Epithelial cell of prostate (primary cell): ENCODE data around the gene VASN.
"Not testable (repeated sequence)": the region's sequence is repeated elsewhere in the genome, so short reads cannot be mapped to it uniquely, and the experiment has no call there.

Source experiments
- DNase-seq: peaks from one replicate; pipeline ENCODE4 v3.0.0-alpha.2; 2011; ENCODE audit warnings: low read depth, low spot score
- H3K27ac ChIP-seq: fragments of 450-650 bp; 2 replicates; pipeline ENCODE4 v1.5.1; 2017; ENCODE audit warnings: mild to moderate bottlenecking

Gene VASN

GRCh38 chr16:4371357-4372000, at the start of gene VASN:
Gene VASN, plus strand, starts transcription at chr16:4371848. Its CDS starts 9,030 bp downstream, at chr16:4380878.
- no peak for DNase-seq
- H3K27ac ChIP-seq = peak within 1 kb of the TSS; percentile 82

- peak overlapping the region; percentile 54 for H3K27ac ChIP-seq
- DNase-seq = no peak
These were observed 49.3 kb upstream of the VASN start for GRCh38 chr16:4322121-4323052.

- DNase-seq = no peak
- H3K27ac ChIP-seq = peak overlapping the region; percentile 54
These were observed 48.4 kb upstream of the VASN start for GRCh38 chr16:4323071-4323844.

DNA sequence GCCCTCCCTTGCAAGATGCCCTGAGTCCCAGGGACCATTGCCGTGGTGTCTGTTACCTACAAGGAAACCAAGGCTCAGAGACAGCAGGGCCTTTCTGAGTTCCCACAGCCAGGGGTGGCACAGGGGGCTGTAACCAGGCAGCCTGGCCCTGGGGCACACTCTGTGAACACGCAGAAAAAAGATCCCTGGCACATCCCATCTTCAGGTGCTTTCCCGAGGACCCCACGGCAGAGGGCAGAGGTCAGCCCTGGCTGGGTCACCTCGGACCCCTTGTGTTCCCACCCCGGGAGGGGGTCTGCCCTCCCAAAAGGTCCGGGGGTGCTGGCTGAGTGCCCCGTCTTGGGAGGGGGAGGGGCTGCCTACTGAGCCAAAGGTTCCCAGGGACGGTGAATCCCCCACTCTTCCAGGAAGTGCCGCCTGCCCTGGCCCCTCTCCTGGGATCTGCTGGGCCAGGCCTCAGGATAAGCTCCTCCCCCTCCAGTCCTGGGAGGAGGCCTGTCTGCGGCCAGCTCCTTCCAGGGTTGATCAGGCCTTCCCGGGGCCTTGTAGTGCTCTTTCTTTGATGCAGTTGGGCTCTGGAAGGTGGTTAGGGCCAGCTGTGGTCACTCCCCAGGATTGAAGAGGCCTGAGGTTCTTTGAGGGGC, 47.7 kb upstream of the VASN start:
- H3K27ac ChIP-seq = peak overlapping the region; percentile 54
- DNase-seq = no peak

- DNase-seq = no peak
- no peak overlapping the region for H3K27ac ChIP-seq
These were observed 47.0 kb upstream of the VASN start for GRCh38 chr16:4324492-4325252.

GRCh38 chr16:4325253-4325758, 46.3 kb upstream of the VASN start:
- DNase-seq = no peak
- H3K27ac ChIP-seq = no peak overlapping the region

GRCh38 chr16:4327386-4328045, 44.1 kb upstream of the VASN start:
- DNase-seq = no peak
- H3K27ac ChIP-seq = no peak overlapping the region

- H3K27ac ChIP-seq = no peak overlapping the region
- DNase-seq = no peak
These were observed 43.4 kb upstream of the VASN start for GRCh38 chr16:4328046-4328781.

GRCh38 chr16:4328782-4329775, 42.6 kb upstream of the VASN start:
- H3K27ac ChIP-seq = no peak overlapping the region
- no peak for DNase-seq

- DNase-seq = no peak
- no peak overlapping the region for H3K27ac ChIP-seq
These were observed 41.3 kb upstream of the VASN start for GRCh38 chr16:4330277-4330874.

- no peak for DNase-seq
- no peak overlapping the region for H3K27ac ChIP-seq
These were observed 39.6 kb upstream of the VASN start for GRCh38 chr16:4332083-4332482.

GRCh38 chr16:4332623-4333307, 38.9 kb upstream of the VASN start:
- no peak overlapping the region for H3K27ac ChIP-seq
- DNase-seq = no peak

- H3K27ac ChIP-seq = no peak overlapping the region
- no peak for DNase-seq
These were observed 38.4 kb upstream of the VASN start for GRCh38 chr16:4333308-4333638.

- DNase-seq, H3K27ac ChIP-seq: not testable (repeated sequence)
These were observed 37.9 kb upstream of the VASN start for GRCh38 chr16:4333714-4334113.

DNA sequence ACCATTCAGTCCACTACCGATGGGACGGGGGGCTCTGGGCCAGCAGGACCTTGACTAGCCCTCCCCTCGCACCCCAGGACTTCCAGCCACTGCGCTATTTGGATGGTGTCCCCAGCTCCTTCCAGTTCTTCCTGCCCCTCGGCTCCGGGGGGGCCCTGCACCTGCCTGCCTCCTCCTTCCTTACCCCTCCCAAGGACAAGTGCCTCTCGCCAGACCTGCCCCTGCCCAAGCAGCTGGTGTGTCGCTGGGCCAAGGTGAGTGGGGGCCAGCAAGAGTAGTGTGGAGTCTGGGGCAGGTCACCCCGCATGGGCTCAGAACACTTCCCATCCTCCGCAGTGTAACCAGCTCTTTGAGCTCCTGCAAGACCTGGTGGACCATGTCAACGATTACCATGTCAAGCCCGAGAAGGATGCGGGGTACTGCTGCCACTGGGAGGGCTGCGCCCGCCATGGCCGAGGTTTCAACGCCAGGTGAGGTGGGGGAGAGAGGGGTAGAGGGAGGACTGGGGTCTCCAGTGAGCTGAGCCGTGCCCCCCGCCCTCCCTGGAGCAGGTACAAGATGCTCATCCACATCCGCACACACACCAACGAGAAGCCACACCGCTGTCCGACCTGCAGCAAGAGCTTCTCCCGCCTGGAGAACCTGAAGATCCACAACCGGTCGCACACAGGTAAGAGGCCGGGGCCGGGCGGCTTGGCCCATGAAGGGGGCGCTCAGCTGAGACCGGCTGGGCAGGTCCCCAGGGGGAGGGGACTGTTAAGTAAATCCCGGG, 36.7 kb upstream of the VASN start:
- H3K27ac ChIP-seq = no peak overlapping the region

More for the DNA sequence above, 36.7 kb upstream of the VASN start:
- no peak for DNase-seq
